HT1080 (cell line): ENCODE results near the gene TBC1D9B. TPM values are rescaled to one million over a fixed set of nuclear protein-coding genes. Genes with fewer than 3 reads are reported as not detected.

ENCODE experiments used
- DNase-seq: peaks from one replicate; pipeline ENCODE4 v3.0.0-alpha.2; 2015; ENCODE audit warnings: low read depth
- total RNA-seq: library from RNA; depleted of rRNA; stranded (reverse); fragments of >200 nt; shearing (Covaris generic); gene quantifications from 2 replicates; pipeline ENCODE4 v1.2.3, GENCODE V29; 2014

Gene TBC1D9B
- total RNA-seq, 1 experiment from 2014 or later, result 46.2 TPM

DNA sequence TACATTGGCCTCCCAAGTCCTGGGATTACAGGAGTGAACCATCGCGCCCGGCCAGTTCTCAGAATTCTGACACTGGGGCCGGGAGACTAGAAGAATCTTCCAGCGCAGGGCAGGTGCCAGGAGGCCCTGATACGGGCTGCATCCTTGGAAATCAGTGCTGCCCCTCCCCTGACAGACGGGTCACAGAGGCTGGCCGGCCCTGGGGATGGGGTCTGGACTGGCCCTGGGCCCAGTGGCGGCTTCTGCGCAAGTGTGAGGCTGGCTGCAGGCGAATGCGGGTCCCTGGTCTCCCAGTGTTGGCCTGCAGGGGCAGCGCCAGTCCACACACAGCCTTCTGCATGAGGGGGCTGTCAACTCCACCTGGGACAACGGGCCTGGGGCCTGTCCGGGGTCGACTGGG lies 831 bp upstream of the TBC1D9B start:
- no peak for DNase-seq

DNA sequence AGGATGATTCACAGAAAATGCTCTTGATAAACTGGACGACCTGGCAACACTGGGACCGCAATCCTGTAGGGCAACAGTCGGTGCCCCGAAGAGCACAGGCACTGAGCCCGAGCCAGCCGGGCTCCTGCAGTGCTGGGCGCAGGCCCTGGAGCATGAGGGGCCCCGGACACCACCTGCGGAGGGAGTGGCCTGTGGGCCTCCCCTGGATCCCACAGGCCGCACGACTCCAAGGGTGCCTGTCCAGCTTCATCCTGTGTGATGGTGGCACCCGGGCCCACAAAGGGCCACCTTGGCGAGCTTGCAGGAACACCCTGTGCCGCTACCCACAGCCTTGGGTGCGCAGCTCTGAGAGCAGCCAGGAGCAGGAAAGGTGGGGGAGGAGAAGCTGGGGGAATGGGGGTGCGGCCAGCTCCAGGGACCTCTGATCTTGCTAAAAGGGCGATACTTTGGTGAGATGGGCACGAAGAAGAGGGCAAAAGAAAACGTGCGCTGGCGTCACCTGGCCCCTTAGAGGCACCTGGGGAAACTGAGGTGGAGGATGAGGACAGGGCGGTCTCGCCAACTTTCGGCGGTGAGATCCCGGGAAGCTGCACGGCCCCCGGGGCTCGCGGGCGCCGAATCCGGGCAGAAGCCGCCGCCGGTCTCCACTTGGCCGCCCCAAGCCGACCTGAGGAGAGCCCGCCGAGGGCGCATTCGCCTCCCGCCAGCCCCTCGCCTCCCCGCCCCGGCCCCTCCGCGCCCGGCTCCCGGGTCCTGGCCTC lies 722 bp downstream of the TBC1D9B start:
- DNase-seq, result no peak

DNA sequence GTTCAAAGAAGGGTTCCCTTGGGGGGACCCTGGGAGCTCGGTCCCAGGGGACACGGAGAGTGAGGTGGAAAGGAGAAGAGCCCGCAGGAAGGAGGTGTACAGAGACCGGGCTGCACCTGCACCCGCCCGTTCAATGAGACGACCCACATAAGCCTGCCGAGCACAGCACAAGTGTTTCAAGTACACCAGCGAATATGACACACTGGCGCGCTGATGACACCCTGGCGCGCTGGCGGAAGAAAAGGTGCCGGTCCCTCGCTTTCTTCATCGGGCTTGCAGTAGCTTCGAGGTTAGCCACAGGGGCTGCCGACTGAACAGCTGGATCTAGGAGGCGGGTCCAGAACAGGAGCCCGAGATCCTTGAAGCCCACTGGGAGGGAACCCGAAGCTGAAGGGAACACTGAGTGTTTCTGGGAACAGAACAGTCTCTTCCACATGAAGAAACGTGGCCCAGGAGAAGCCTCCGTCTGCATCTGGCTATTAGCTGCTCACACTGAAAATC lies 1.4 kb downstream of the TBC1D9B start:
- DNase-seq, result no peak

DNA sequence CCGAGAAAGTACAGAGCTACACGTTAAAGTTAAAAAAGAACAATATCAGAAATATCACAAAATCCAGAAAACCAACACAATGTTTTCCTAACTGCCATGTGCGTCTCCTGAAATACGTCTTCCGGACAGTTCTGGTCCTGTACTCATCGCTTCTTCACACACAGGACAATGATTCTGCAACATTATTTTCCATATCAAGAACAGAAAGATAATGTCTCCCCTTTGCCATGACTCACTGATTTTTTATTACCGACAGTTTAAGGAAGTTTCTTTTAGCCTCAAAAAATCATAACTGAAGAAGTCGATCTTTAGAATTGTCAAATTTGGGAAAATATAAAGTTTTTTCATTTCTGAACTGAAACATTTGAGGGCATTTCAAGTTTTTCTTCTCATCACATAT lies 2.5 kb downstream of the TBC1D9B start:
- DNase-seq, result no peak

DNA sequence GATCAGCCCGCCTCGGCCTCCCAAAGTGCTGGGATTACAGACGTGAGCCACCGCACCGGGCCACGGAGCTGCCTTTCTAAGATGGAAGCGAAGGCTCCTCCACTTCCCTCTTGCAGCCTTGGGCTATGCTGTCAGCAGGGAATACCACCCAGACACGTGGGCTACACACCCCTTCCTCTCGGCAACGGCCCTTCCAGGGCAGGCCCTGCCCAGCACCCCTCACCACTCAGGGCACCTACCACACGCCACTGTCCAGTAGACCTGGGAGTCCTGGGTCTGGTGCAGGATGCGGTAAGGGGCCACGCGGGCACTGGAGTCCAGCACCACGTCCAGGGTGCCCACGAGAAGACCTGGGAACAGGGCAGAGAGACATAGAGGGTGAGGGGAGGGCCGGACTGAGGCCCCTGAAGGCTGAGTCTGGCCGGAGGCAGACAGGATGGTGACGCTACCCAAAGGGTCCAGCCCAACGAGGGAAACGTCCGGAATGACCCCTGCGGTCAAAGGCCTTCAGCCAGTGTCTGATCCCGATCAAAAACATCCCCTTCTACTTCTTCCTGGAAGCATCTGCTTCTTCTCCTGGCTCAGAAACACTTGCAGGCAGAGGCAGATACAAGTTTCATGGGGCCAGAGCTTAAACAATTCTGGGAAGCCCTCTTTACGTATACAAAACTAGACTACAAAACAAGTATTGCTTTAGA lies 3.1 kb downstream of the TBC1D9B start:
- DNase-seq, result no peak

DNA sequence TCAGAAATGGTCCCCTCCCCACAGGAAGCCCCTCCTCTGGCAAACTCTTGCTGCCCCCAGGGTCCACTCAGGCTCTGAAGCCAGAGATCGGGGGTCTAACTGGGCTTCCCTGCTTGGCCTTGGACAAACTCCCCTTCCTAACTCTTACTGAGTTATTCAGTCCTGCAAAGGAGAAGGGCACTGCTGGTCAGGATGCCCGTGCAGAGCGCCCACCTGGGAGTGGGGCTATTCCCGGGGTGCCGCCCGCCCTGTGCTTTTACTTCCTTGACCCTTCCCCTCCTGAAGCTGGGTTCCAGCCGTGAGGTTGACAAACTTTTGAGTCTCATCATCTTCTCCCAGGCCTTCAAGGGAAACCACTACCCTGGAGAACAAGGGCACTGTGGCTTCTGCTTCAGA lies 4.9 kb downstream of the TBC1D9B start:
- DNase-seq, result no peak

DNA sequence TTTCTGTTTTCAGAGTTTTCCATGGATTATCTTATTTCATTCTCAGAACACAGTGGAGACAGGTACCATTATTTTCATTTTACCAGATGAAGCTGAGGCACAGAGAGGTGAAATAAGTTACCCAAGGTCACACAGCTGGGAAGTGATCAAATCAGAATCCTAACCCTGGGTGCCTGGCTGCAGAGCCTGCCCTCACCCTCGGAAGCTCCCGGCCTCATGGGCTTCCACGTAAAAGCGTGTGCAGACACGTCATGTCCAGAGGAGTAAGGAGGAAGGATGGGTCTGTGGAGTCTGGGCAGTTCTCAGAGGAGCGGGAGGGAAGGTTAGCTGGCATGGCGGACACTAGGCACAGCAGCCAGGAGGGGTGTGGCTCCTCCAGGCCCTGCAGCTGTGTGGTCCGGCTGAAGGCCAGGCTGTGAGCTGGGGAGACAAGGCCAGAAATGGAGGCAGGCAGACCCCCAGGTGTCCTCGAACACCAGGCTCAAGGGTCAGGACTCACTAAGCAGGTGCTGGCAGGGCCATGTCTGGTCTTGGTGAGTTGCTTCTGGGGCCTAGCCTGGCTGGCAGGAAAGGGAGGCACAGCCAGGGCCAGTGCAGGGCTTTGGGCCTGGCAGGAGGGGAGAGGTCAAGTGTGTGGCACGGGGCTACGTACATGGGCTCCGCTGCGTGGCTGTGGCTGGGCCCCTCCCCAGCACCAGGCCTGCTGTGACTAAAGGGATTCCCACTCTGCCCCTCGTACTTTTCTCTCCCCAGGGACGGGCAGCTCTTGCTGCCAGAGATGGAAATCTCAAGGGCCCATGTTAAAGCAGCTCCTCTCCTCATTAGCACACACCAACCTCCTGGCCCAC lies 5.6 kb downstream of the TBC1D9B start:
- no peak for DNase-seq

DNA sequence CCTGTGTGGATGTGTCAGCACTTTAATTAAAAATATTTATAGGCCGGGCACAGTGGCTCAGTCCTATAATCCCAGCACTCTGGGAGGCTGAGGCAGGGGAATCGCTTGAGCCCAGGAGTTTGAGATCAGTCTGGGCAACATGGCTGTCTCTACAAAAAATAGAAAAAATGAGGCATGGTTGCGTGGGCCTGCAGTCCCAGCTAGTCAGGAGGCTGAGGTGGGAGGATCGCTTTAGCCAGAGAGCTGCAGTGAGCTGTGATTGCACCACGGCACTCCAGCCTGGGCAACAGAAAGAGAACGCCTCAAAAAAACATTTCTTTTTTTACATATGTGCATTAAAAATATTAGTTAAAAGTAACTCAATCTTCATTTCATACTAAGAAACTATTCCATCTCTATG lies 6.2 kb downstream of the TBC1D9B start:
- DNase-seq, result no peak

DNA sequence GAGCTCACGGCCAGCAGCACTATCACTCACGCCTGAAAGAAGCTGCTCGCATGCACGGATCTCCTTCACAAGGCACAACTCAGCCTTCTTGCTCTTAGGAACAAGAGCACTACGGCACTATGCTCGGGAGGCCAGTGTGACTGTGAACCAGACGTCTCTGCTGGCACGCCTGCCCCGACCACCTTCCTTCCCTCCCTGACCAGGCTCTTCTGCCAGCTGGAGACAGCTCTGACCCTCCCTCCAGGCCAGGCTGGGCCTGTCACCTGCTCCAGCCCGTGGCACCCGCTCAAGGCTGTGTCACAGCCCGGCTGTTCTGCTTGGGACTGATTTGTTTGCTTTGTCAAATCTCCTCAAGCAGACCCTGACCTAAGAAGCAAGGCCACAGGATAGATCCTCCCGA lies 7.0 kb downstream of the TBC1D9B start:
- DNase-seq, result no peak

DNA sequence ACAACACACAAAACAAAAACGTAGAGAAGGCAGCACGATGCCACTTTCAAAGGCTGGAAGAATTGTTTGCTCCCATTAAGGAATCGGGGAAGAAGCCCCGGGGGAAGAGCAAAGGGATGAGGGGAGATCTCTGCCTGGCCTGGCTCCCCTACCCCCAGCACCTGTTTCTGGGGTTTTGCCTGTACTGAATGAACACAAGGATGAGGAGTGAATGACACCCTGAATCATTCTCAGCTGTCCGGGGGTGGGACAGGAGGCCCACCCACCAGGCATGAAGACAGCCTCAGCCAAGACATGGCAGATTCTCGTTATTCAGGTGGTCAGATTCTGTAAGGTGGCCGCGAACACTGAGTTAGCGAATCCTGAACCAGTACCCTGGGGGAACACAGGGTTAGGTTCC lies 7.5 kb downstream of the TBC1D9B start:
- no peak for DNase-seq

DNA sequence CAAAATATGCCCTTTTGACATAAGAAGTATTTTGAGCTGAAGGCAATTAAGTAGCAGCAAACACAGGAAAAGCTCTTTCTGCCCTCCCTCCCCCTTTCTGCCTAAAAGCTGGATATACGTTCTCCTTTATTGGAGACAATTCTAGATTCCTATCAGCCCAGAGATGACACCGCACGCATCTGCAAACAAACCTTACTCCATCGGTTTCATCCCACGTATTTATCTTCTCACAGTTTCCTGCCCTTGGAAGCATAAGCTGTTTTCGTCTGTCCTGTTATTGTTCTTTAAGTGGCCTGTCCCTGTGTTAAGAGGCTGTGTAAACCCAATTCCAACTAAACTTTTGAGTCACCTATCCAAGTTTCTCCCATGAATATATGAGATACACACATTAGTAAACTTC lies 11.8 kb downstream of the TBC1D9B start:
- no peak for DNase-seq

DNA sequence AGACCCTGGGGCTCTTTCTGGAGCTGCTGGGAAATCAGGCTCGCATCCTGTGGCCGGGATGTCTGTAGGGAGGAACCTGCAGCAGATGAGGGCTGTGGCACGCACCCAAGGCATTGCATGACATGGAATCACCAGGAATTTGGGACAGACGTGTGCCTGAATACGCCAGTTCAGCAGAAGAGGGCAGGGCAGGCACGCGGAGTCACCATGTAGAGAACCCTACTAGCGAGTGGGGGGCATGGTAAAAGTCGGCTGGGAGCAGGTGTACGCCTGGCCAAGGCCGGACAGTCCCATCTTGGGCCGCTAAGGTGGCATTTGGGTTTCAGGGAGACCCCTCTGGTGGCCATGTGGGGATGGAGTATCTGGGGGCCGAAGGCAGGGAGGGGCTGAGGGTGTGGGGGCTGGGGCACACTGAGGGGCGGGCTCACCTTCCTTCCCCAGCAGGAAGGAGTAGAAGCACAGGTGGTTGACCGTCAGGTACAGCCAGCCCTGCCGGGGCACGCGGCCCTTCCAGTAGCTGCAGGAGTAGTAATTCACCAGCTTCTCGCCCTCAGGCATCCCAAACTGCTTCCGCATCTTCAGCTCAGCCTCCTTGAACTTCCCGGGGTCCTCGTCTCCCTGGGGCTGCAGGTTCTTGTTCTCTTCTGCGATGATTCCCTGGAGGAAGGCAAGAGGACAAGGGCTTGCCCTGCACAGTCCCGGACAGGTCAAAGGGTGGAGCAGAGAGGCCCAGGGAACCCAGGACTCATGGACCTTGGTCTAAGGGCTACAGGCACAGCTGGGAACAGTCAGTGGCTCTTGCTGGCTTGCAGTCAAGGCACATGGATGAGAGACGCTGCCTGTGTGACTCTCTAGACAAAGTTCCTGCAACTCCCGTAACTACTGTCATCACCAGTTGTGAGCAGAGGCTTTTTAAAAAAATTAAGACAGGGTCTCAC lies 13.5 kb downstream of the TBC1D9B start:
- DNase-seq, result no peak

DNA sequence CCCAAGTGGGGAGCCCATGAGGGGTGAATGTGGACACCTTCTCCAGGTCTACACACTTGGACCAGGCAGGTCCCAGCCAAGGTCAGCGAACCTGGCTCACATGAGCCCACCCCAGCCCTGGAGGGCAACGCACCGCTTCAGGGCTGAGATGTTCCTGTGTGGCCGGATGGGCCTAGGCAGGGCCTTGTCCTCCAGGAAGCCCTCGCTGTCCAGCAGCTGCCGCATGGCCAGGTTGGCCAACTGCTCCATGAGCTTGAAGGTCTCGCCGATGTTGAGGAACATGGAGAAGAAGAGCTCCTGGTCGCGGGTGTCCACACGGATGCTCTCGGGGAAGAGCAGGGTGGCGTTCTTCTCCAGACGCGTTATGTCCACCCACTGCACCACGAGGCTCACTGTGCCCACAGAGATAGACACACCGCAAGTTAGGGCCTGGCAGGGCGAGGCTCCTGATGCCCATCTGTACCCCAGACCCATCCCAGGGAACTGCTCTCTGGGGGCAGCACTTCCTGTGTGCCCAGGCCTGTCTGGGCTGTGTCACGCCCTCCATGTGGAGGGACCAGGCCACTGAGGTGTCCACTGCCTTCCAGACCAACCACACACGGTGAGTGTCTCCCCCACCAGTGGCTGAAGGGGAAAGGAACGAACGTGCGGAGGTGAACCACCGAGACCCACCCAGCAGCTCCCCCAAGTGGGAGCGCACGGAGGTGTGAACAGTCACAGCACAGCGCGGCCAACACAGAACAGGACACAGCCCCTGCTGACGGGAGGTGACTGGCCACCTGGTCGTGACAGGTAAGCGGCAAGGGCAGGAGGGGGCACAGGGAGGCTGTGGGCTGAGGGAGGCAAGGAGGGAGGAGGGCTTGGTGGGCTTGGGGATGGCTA lies 14.4 kb downstream of the TBC1D9B start:
- DNase-seq, result no peak

DNA sequence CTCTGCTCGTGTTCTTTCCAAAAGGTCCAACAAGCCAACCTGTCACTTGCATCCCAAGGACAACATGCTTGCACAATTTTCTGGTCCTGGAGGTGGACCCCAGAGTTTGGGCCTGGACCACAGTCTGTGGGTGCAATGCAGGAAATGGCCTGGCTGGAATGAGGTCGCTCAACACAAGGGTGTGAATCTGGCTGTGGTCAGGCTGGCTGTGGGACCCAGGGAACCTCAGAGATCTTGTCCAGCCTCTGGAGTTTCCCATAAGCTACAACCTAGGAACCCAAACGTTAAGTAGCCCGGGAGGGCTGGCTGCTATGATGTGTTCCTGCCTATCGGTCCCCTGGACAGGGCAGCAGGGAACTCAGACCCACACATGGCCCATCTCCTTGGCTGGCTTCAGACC lies 15.4 kb downstream of the TBC1D9B start:
- DNase-seq, result no peak

DNA sequence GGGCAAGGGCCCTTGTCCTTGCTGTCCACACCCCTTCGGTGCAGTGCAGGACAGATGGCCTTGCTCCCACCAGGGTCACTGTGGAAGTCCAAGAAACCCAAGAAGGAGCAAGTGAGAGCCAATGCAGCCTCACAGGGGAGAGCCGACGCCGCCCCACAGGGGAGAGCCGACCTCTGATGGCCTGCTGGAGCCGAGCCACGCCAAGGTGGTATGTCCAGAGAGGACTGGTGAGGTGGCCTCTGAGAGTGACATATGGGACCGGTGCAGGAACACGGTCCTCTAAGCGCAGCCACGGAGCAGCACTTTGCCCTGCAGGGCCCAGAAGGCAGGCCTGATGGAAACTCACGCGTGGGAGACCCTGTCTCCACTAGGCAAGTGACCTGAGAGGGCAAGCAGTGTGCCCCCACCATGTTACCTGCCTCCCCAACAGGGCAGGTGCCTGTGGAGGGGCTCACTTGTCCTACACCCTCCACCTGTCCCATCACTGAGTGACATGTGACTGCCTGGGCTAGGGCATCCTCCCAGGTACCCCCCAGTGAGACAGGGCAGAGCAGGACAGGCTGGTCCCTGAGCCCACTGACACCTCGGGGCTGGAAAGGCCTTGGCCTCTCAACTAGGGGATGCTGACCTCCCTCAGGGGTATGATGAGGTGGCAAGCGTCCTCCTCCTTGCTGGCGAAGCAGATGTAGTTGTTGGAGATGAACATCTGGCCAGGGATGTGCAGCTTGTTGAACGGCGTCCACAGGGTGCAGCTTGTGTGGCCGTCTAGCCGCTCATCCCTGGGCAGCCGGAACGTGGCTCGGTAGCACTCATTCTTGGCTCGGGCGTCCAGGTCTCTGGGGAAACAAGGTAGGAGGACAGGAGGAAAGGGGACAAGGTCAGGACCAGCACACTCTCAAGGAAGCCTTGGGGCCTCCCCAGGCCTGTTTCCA lies 16.7 kb downstream of the TBC1D9B start:
- no peak for DNase-seq

DNA sequence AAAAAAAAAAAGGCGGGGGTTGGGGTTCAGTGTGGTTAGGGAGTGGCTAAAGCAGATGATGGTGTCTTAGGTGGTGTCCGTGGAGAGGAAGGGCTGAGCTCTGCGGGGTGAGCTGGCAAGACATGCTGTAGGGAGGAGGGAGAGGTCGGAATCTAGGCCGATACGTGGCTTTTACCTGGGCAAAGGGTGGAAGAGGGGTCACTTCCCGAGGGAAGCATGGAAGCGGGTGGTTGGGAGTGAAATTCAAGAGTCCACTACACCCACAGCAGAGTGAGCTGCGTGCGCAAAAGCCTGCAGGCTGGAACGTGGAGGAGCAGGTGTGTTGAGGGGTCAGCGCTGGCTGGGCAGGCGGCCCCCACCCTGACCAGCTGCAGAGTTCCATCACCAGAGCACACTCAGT lies 17.8 kb downstream of the TBC1D9B start:
- no peak for DNase-seq

DNA sequence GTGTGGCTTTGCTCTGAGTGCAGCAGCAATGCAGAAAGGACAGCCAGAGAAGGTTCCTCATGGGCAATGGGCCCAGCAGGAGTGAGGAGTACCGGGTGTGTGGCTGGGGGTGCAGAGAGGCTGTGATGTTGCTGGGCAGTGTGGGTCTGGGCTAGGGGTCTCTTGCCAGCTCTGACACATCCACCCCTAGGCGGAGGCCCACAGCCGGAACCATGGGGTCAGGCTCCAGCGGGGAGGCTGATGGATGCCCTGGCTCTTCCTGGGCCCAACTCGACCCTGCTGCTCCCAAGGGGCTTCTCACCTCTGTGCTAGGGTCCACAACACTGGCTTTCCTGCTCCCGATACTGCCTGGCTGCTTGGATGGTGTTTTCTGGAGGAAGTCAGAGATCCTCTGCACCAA lies 19.9 kb downstream of the TBC1D9B start:
- no peak for DNase-seq

DNA sequence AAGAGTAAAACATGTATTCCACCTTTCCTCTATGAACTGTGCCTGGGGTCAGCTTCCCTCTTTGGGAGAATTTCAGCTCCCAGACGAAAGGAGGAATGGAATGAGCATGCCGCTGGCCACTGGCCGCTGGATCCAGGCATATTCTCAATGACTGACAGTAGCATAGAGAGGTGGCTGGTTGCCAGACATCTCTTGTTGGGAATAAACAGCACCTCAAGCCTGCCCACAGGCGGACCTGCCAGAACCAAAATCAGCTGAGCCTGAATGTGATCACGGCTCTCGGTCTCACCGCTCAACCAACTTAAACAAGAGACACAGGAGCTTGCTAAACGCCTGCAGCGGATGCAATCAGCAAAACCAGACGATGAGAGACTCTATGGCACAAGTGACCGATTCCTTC lies 20.6 kb downstream of the TBC1D9B start:
- DNase-seq, result no peak
